Mesenchymal stem cell (in vitro differentiated cells and primary cell): ENCODE data around the gene RBM12.

Experiments
- DNase-seq: peaks from one replicate; pipeline ENCODE4 v3.0.0-alpha.2; 2013
- H2AFZ ChIP-seq: one replicate; pipeline ENCODE4 v1.6.1; 2013; ENCODE audit warnings: low read depth, mild to moderate bottlenecking, control low read depth, inconsistent platforms, low read length, moderate library complexity
- H2AK5ac ChIP-seq: 2 replicates; pipeline ENCODE4 v1.6.1; 2013; ENCODE audit warnings: low read length, moderate library complexity, mild to moderate bottlenecking, inconsistent platforms; ENCODE audit not compliant: severe bottlenecking
- H2BK120ac ChIP-seq: one replicate; pipeline ENCODE4 v1.6.1; 2013; ENCODE audit warnings: low read depth, mild to moderate bottlenecking, inconsistent platforms, low read length, moderate library complexity
- H2BK12ac ChIP-seq, 2 experiments: one replicate each; pipeline ENCODE4 v1.6.1; 2013; ENCODE audit warnings: inconsistent platforms in 2 of 2, low read length in 2 of 2, mild to moderate bottlenecking in 2 of 2, moderate library complexity in 2 of 2, control low read depth in 1 of 2
- H2BK15ac ChIP-seq: one replicate; pipeline ENCODE4 v1.6.1; 2013; ENCODE audit warnings: mild to moderate bottlenecking, low read depth, inconsistent platforms; ENCODE audit not compliant: poor library complexity, severe bottlenecking
- H2BK5ac ChIP-seq: 2 replicates; pipeline ENCODE4 v1.6.1; 2013; ENCODE audit warnings: low read depth, mild to moderate bottlenecking, low read length, control low read depth, inconsistent platforms; ENCODE audit not compliant: poor library complexity, severe bottlenecking
- H3K14ac ChIP-seq, 2 experiments: one replicate each; pipeline ENCODE4 v1.6.1; 2013; ENCODE audit warnings: inconsistent platforms in 2 of 2, low read length in 2 of 2, control low read depth in 1 of 2, mild to moderate bottlenecking in 1 of 2, moderate library complexity in 1 of 2
- H3K18ac ChIP-seq, 2 experiments: one replicate each; pipeline ENCODE4 v1.6.1; 2013; ENCODE audit warnings: inconsistent platforms in 2 of 2, low read length in 2 of 2, control low read depth in 1 of 2, low read depth in 1 of 2, mild to moderate bottlenecking in 1 of 2
- H3K23ac ChIP-seq, 2 experiments: one replicate each; pipeline ENCODE4 v1.6.1; 2013; ENCODE audit warnings: inconsistent platforms in 2 of 2, low read length in 2 of 2, mild to moderate bottlenecking in 2 of 2, moderate library complexity in 2 of 2, control low read depth in 1 of 2
- H3K27ac ChIP-seq: 2 replicates; pipeline ENCODE4 v1.5.1; 2013; ENCODE audit warnings: mild to moderate bottlenecking, moderate library complexity, low read length, control low read depth, inconsistent platforms; ENCODE audit not compliant: poor library complexity, severe bottlenecking
- H3K27me3 ChIP-seq, 2 experiments: 2 replicates each; pipeline versions ENCODE4 v1.6.1 to v1.7.0; 2013; ENCODE audit warnings: low read length in 2 of 2, mild to moderate bottlenecking in 2 of 2, moderate library complexity in 2 of 2, control low read depth in 1 of 2, inconsistent platforms in 1 of 2; ENCODE audit not compliant: control insufficient read depth in 1 of 2, insufficient read depth in 1 of 2
- H3K36me3 ChIP-seq, 2 experiments: 2 replicates each; pipeline versions ENCODE4 v1.6.1 to v1.7.0; 2013; ENCODE audit warnings: low read length in 2 of 2, control low read depth in 1 of 2, inconsistent platforms in 1 of 2, low read depth in 1 of 2, mild to moderate bottlenecking in 1 of 2; ENCODE audit not compliant: insufficient read depth in 2 of 2, control insufficient read depth in 1 of 2
- H3K4ac ChIP-seq, 2 experiments: one replicate each; pipeline ENCODE4 v1.6.1; 2013; ENCODE audit warnings: inconsistent platforms in 2 of 2, low read length in 2 of 2, mild to moderate bottlenecking in 2 of 2, moderate library complexity in 2 of 2, control low read depth in 1 of 2, low read depth in 1 of 2
- H3K4me1 ChIP-seq: 2 replicates; pipeline ENCODE4 v1.6.1; 2013; ENCODE audit warnings: low read depth, low read length, control low read depth; ENCODE audit not compliant: control insufficient read depth, insufficient read depth
- H3K4me2 ChIP-seq: 2 replicates; pipeline ENCODE4 v1.6.1; 2013; ENCODE audit warnings: low read length, mild to moderate bottlenecking, inconsistent platforms; ENCODE audit not compliant: poor library complexity, severe bottlenecking
- H3K4me3 ChIP-seq, 2 experiments: 2 replicates each; pipeline versions ENCODE4 v1.5.1 to v1.7.0; 2013; ENCODE audit warnings: low read length in 2 of 2, mild to moderate bottlenecking in 2 of 2, control low read depth in 1 of 2, low read depth in 1 of 2; ENCODE audit not compliant: insufficient read depth in 1 of 2
- H3K79me1 ChIP-seq: replicated peaks from 2 replicates; pipeline ENCODE4 v1.6.1; 2013; ENCODE audit warnings: mild to moderate bottlenecking, control low read depth, low read length, inconsistent platforms; ENCODE audit not compliant: poor library complexity, severe bottlenecking
- H3K9ac ChIP-seq: 2 replicates; pipeline ENCODE4 v1.7.0; 2013; ENCODE audit warnings: mild to moderate bottlenecking, low read length, moderate library complexity
- H3K9me3 ChIP-seq: 2 replicates; pipeline ENCODE4 v1.7.0; 2013; ENCODE audit warnings: mild to moderate bottlenecking, low read length; ENCODE audit not compliant: control insufficient read depth
- H4K8ac ChIP-seq: one replicate; pipeline ENCODE4 v1.6.1; 2013; ENCODE audit warnings: inconsistent platforms, mild to moderate bottlenecking, low read length, moderate library complexity
- H4K91ac ChIP-seq: one replicate; pipeline ENCODE4 v1.6.1; 2013; ENCODE audit warnings: mild to moderate bottlenecking, low read length, inconsistent platforms
- WGBS: methylation state at CpG from one replicate; pipeline ENCODE4 v1.1.7; 2013; ENCODE audit warnings: mixed read lengths; 5-methylcytosine and 5-hydroxymethylcytosine counted together

Gene RBM12

DNA sequence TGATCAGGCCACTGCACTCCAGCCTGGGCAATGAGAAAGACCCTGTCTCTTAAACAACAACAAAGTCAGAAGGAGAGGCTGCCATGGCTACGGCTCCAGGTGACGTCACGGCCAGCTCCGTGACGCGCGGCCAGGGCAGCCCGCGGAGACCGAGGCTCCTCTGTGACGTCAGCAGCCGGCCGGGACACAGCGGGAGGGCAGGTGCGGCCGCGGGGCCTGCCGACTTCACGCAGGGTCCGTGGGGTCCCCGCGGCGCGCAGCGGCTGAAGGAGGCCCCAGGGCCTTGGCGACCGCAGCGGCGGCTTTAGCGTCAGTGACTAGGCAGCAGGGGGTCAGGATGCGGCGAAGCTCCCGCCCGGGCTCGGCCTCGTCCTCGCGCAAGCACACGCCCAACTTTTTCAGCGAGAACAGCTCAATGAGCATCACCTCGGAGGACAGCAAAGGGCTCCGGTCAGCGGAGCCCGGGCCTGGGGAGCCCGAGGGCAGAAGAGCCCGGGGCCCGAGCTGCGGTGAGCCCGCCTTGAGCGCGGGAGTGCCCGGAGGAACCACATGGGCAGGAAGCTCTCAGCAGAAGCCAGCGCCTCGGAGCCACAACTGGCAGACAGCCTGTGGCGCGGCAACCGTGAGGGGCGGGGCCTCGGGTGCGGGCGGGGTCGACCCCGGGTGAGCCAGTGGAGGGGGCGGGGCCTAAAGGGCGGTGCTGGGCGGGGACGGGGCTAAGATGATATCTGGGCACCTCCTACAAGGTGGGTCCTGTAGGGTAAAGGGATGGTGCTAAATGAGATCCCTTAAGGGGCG lies 48.8 kb downstream of the RBM12 start, which contains the start of gene SPAG4:
Gene SPAG4, plus strand, starts transcription at position 163 of the 798 bp plus-strand sequence. Its CDS starts 175 bp downstream, at position 338.
- under 1% methylated on average over 67 of the region's 68 CpGs for WGBS
- H3K23ac ChIP-seq: peak within 1 kb of the TSS in 1 of 2 experiments; percentile 38
- peak within 1 kb of the TSS in 1 of 2 experiments; percentile 79 for H3K14ac ChIP-seq
- peaks cover 2 to 4% of the 10 kb centered on the region in 2 experiments for H3K36me3 ChIP-seq
- peak within 1 kb of the TSS; percentile 23 for H4K91ac ChIP-seq
- peak within 1 kb of the TSS; percentile 79 for H3K27ac ChIP-seq
- peak within 1 kb of the TSS; percentile 95 for H3K4me2 ChIP-seq
- H3K4ac ChIP-seq: peak within 1 kb of the TSS in 1 of 2 experiments; percentile 32
- peak within 1 kb of the TSS; percentile 87 for H2AFZ ChIP-seq
- H4K8ac ChIP-seq: peak within 1 kb of the TSS; percentile 63
- peak within 1 kb of the TSS; percentile 90 for H3K9ac ChIP-seq
- peak within 1 kb of the TSS; percentile 59 to 78 for H3K4me3 ChIP-seq
- H3K9me3 ChIP-seq: no peaks in the 10 kb centered on the region
- peak within 1 kb of the TSS; percentile 97 for H2BK15ac ChIP-seq
- DNase-seq: peak; percentile 83
- H3K4me1 ChIP-seq: peaks cover 31% of the 10 kb centered on the region
- H2AK5ac ChIP-seq: no peak within 1 kb of the TSS
- H2BK5ac ChIP-seq: no peak within 1 kb of the TSS
- H2BK120ac ChIP-seq: peak within 1 kb of the TSS; percentile 83
- peaks cover 8% of the 10 kb centered on the region for H3K79me1 ChIP-seq
- H3K18ac ChIP-seq: peak within 1 kb of the TSS; percentile 80 to 95
- H2BK12ac ChIP-seq: peak within 1 kb of the TSS in 1 of 2 experiments; percentile 88
- H3K27me3 ChIP-seq: no peaks in the 10 kb centered on the region

DNA sequence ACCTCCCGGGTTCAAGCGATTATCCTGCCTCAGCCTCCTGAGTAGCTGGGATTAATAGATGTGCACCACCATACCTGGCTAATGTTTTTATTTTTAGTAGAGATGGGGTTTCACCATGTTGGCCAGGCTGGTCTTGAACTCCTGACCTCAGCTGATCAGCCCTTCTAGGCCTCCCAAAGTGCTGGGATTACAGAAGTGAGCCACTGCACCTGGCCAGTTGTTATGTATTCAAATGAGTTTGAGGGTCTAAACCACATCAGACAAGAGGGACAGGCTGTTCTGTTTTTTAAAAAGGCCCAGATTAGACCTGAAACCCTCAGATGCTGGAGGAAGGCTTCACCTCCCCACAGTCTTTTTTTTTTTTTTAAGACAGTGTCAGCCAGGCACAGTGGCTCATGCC lies 53.2 kb downstream of the RBM12 start:
- Histone ChIP-seq H3K27me3 (no peaks in the 10 kb centered on the region), H3K4me3 (no peak overlapping the region), H3K36me3 (no peaks in the 10 kb centered on the region), H3K9ac (no peak overlapping the region), H3K9me3 (no peaks in the 10 kb centered on the region), H3K18ac (no peak overlapping the region), H2BK12ac (no peak overlapping the region), H4K8ac (no peak overlapping the region), H3K4me2 (no peak overlapping the region), H3K27ac (no peak overlapping the region), H2BK120ac (no peak overlapping the region), H2BK15ac (no peak overlapping the region), H2BK5ac (no peak overlapping the region), H4K91ac (no peak overlapping the region), H3K23ac (no peak overlapping the region), H3K14ac (no peak overlapping the region), H3K4ac (no peak overlapping the region), H2AK5ac (no peak overlapping the region), H3K79me1 (no peaks in the 10 kb centered on the region), H3K4me1 (peaks cover 11% of the 10 kb centered on the region), H2AFZ (no peak overlapping the region)
- WGBS: 91% methylated on average over 2 of the region's 2 CpGs
- DNase-seq: no peak

GRCh38 chr20:35610833-35611427 lies 53.8 kb downstream of the RBM12 start:
- Histone ChIP-seq H4K91ac (no peak overlapping the region), H4K8ac (no peak overlapping the region), H3K4me1 (peaks cover 10% of the 10 kb centered on the region), H3K4ac (no peak overlapping the region), H3K9ac (no peak overlapping the region), H3K27ac (no peak overlapping the region), H2BK15ac (no peak overlapping the region), H3K4me3 (no peak overlapping the region), H2BK12ac (no peak overlapping the region), H2BK120ac (no peak overlapping the region), H3K18ac (no peak overlapping the region), H3K23ac (no peak overlapping the region), H2AFZ (no peak overlapping the region), H2BK5ac (no peak overlapping the region), H3K27me3 (no peaks in the 10 kb centered on the region), H3K14ac (no peak overlapping the region), H3K9me3 (no peaks in the 10 kb centered on the region), H3K79me1 (no peaks in the 10 kb centered on the region), H3K36me3 (no peaks in the 10 kb centered on the region), H3K4me2 (no peak overlapping the region), H2AK5ac (no peak overlapping the region)
- WGBS: 91% methylated on average over 9 of the region's 9 CpGs
- DNase-seq: no peak

GRCh38 chr20:35607003-35607735 lies 57.5 kb downstream of the RBM12 start:
- no peak overlapping the region for H3K18ac ChIP-seq
- H4K8ac ChIP-seq: no peak overlapping the region
- H3K27me3 ChIP-seq: peaks cover 5% of the 10 kb centered on the region in 2 experiments
- no peak overlapping the region for H3K23ac ChIP-seq
- H4K91ac ChIP-seq: no peak overlapping the region
- H3K4me1 ChIP-seq: peaks cover 13% of the 10 kb centered on the region
- no peak overlapping the region for H2BK5ac ChIP-seq
- H2AK5ac ChIP-seq: no peak overlapping the region
- WGBS: 85% methylated on average over 10 of the region's 14 CpGs
- H2BK120ac ChIP-seq: no peak overlapping the region
- H3K4me3 ChIP-seq: no peak overlapping the region
- no peaks in the 10 kb centered on the region for H3K79me1 ChIP-seq
- H3K9ac ChIP-seq: no peak overlapping the region
- H3K9me3 ChIP-seq: no peaks in the 10 kb centered on the region
- H3K4ac ChIP-seq: no peak overlapping the region
- no peak overlapping the region for H3K27ac ChIP-seq
- H3K14ac ChIP-seq: no peak overlapping the region
- DNase-seq: no peak
- H3K36me3 ChIP-seq: no peaks in the 10 kb centered on the region
- no peak overlapping the region for H2AFZ ChIP-seq
- no peak overlapping the region for H2BK12ac ChIP-seq
- no peak overlapping the region for H3K4me2 ChIP-seq
- H2BK15ac ChIP-seq: no peak overlapping the region
